ENCODE data around the gene MIA2.

The MIA2 gene

DNA sequence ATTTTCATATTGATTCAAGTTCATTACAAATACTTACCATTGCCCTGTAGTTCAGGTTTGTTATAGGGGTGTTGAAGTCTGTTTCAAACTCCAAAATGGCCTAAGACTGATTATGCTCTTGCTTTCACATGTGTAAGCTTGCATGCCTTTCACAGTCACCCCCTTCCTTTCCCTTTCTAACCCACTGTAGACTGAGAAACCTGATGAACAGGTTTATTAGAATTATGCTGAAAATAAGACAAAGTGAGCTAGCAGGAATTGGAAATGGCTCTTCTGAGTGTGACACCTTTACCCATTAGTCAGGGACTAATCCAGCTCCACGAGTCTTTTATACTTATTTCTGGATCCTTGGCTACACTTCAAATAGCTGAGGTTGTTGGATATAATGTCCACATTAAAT is 159.6 kb downstream of the MIA2 start:
- DNase-seq = no peak

DNA sequence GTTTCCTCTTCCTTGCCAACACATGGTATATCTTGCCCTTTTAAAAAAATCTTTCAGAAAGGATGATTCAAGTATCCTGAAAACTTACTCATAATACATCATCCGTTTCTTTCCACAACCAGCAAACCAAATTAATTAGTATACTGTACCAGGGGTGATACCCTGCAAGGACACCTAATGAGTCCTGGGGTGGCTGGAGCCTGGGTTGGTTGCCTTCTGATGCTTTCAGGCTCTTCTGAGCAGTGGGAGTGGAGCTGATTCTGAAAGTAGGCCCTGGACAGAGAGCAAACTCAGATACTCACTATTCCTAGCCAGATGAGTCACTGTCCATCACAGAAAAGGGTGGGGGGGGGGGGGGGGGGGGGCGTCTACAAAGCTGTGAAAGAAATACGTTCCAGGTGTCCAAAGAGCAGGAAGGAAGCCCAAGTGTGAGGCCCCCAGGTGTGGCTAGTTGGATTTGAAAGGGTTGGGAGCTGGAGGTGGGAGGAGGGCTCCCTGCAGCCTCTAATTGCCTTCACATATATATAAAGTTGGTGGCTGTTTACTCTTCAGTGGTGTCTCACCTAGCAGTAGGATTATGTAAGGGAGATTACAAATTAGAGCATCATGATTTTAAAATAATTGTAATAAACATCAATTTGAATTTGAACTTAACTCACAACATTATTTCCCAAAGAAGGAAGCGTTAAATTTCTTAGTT is 162.0 kb downstream of the MIA2 start:
- DNase-seq = peak; percentile 9

DNA sequence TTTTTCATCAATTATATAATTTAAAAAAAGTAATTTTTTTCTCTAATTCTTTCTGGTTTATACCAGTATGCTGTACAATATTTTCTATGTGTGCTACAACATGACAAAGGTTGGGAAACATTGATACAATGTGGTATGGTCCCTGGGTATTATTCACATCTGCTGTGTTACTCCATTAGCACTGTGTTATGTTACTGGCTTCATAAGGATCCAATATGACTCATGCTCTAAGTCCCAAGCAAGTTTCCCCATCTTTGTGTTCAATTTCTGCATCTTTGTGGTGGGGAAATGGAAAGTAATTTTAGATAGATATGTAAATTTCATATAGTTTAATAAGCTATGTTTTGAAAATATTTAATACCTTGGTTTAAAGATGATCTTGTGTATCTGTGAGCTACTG is 162.7 kb downstream of the MIA2 start:
- no peak for DNase-seq

DNA sequence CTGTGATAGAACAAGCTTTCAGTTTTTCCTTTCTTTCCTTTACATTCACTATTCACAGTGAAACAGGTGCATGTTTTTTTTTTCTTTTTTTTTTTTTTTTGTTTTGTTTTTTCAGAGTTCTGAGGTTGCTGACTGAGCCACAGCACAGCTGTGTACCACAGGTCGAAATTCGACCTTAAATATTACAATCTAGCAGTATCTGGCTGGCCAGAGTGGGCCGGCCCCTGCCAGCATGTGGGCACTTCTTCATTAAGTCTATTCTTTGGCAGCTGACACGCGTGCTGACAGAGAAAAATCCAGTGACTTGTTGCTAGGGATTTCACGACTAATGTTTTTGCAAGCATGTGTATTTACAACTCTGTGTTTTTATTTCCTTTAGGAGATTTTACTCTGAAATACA is 164.7 kb downstream of the MIA2 start:
- no peak for DNase-seq

DNA sequence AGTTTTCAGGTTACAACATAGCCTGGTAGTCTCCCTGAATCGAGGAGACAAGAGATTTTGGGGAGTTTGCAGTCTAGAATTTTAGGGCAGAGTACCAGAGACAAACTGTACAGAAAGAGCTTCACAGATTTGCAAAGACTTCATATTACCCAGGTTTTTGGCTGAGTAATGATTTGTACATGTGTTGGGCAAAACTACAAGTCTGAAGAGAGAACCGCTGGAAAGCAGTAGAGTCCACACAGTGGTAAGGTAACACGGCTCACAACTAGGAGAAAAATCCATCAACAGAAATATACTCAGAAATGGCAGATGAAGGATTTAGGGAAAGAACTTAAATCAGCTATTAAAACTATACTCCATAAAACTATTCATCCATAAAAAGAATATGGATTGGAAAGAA is 172.8 kb downstream of the MIA2 start:
- DNase-seq = no peak

- no peak for DNase-seq
These were observed 182.4 kb downstream of the MIA2 start for GRCh38 chr14:39416072-39416471.

DNA sequence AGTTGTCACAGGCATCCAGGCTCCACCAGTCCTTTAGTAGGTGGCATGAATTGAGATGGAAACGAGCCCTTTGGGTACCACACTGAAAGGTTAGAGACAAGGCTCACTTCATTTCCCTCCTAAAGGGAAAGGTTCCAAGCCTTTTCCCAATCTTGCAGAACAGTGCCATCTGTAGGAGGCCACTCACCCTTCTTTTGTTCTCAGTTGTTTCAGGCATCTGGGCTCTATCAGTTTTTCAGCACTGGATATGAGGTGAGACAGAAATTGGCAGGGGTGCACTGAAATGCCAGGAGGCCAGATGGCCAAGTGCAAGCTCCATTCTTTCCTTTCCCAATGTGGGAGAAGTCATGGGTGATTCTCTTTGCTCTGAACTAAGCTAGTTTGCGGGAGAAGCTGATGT is 183.3 kb downstream of the MIA2 start:
- no peak for DNase-seq

- DNase-seq = no peak
These were observed 185.6 kb downstream of the MIA2 start for GRCh38 chr14:39419272-39419671.

GRCh38 chr14:39422243-39422642 is 188.5 kb downstream of the MIA2 start:
- no peak for DNase-seq

DNA sequence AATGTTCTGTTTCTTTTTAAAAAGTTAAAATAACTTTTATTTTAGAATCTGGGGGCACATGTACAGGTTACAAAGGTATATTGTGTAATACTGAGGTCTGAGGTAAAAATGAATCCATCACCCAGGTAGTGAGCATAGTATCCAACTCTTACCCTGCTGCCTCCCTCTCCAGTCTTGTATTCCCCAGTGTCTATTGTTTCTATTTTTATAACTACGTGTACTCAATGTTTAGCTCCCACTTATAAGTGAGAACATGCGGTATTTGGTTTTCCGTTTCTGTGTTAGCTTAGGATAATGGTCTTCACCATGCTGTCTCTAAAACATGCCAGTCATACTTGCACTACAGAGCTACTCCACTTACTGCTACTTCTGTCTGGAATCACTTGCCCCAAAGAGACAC is 190.1 kb downstream of the MIA2 start:
- no peak for DNase-seq

DNA sequence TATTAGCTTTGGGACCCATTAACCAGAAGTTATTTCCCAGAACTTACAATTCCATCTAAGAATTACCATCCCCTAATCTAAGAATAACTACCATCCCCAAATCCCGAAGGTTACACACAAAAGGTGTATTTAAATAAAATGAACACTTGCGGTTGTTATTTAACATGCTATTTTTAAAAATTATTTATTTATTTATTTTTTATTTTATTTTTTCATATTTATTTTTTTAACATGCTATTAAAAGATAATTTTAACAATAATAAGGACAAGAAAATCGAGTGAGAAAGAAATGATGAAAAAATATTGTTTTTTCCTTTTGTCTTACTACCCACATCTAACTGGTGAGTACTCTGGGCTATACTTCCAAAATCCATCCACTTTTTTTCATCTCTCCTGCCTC is 192.2 kb downstream of the MIA2 start:
- DNase-seq = no peak

DNA sequence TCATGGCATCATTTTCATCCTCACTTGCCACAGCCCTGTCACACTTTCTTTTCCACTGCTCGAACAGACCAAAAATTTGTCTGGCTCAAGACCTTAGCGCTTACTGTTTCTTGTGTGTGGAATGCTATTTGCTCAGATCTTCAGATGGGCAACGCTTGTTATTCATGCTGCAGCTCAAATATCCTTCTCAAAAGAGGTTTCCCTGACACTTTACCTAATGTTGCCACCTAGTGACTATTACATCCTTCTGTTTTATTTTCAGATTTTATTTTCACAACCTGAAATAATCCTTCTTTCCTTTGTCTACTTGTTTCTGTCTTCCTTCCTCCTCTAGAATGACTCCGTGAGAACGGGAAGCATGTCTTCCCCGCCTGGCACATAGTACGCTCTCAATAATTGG is 192.9 kb downstream of the MIA2 start:
- DNase-seq = no peak

DNA sequence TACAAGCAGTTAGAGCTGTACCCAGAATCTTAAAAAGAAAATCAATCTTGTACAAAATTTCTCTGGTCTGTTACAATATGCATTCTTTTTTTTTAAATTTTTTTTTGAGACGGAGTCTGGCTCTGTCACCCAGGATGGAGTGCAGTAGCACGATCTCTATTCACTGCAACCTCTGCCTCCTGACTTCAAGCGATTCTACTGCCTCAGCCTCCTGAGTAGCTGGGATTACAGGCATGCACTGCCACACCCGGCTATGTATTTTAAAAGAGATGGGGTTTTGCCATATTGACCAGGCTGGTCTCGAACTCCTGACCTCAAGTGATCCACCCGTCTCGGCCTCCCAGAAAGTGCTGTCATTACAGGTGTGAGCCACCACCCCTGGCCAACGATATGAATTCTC is 194.4 kb downstream of the MIA2 start:
- DNase-seq = no peak

DNA sequence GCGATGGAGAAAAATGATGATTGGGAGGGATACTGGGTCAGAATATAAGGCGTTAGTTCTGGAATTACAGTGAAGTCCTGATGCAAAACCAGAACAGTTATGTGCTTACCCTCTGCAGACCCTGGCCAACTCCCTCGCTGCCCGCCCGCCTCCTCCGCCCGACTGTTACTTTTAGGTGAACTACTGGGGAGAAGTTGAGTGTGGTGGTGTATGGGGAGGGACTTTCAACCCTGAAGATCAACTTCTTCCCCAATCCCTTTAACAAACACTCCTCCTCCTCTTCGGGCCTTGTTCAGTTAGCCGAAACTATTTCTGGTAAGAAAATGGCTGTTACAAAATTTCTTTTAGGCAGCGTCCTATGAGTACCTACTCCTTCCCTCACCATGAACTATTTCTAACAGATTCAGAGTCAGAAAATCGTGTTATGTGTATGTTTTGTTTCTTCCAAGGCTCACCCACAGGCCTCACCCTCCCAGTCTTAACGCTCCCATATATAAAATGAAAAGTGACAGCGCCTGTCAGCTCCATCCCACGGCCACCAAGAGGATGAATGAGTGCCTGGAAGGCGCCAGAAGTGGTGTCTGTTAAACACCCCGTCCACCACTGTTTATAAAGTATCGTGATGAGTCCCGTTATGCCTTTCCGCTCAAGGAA is 197.2 kb downstream of the MIA2 start:
- DNase-seq = peak; percentile 18

DNA sequence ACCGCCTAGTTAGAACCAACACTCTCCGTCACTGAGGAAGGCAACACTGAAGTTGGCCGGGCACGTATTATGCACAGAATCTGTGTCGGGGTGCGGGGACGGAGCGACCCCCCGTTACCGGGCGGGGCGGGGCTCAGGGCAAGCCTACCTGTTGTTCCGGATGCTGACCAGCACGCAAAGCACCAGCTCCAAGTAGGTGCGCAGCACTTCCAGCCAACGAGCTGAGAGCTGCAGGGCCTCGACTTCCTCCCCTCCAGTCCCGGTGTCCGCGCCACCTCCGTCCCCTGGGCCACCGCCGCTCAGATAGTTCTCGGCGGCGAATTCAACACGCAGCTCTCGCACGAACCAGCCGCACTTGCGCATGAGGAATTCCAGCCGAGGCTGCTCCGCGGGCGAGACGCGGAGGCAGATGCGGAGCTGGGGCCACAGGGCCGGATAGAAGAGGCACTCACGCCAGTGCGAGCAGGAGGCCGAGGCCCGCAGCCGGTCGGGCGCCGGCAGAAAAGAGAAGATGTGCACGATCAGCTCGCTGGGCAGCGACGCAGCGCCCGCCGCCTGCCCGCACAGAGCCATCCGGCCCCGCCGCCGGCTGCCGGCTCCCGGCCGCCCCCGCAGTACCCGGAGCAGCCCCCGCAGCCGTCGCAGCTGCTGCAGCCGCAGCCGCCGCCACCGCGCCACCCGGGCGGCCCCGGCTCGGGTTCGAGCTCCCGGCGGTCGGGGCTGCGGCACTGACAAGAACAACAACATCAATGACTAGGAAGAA is 197.9 kb downstream of the MIA2 start:
- DNase-seq = peak; percentile 61

DNA sequence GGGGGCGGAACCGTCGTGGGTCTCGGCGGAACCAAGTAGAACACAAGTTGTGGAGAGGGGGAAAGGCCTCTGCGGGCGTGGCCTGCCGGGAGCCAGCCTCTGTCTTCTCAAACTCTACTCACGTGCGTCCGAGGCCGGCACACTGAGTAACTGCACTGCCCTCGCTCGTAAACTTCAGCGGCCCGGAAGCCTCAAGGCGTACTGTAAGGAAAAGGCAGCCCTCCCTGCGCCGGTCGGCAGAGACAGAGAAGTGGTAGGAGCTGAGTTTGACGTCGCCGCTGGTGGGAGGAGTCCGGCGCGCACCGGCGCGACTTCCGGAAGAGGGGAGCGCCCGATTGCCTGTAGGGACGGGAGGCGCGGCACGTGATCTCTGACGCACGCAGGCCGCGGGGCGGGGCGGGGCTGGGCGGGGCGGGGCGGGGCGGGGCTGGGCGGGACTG is 198.5 kb downstream of the MIA2 start, which contains the start of gene FBXO33:
Gene FBXO33 (minus strand): TSS at position 255 of the 440 bp plus-strand sequence. CDS start 271 bp downstream, outside the sequence.
- peak; percentile 96 for DNase-seq

DNA sequence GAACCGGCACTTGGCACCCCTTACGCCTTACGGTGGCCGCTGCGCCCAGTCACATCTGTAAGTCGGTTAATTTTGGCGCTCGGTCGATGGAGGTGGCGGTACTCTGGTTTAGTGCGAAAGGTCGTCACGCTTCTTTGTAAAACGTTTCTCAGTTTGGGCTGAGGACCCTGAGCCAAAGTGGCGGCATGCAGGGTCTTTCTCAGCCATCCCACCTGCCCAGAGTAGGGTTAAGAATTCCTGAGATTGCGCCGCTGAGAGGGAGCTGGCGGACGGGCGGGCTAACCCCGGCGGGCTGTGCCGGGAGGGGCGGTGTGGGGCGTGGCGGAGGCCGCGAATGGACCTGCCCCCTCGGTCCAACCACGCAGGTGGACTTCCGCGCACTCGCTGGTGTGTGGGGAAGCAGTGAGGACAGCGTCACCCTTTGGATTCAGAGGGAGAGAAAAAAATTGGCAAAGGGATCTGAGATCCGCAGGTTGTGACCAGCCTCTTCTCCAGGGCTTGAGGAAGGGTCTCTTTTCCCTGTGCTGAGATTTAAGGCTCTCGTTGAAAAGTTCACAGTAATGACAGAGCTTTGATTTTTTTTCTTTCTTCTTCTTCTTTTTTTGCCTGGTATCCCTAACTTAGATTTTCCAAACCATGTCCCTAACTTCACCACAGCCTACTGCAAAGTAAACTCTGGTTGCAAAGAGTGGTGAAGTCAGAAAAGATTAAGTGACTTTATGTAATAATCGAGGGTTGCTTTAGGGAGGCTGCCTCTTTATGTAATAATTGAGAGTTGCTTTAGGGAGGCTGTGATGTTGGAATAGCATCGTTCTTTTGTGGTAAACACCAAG is 199.1 kb downstream of the MIA2 start:
- DNase-seq = peak; percentile 86

DNA sequence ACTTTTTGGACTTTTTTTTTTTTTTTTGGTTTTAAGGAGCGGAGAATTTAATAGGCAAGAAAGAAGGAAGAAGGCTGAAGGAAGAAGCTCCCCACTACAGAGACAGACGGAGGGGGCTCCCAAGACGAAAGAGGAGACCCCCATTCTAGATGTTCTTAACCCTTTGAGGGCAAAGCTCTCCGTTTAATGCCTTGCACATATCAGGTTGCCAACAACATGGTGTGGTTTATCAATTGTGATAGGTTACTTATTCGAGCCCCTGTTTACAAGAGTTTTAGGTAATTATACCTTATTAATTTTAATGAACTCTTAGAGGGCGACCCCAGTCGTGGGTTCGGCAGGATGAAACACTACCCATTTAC is 199.7 kb downstream of the MIA2 start:
- no peak for DNase-seq

- DNase-seq = no peak
These were observed 200.7 kb downstream of the MIA2 start for GRCh38 chr14:39434401-39434800.

DNA sequence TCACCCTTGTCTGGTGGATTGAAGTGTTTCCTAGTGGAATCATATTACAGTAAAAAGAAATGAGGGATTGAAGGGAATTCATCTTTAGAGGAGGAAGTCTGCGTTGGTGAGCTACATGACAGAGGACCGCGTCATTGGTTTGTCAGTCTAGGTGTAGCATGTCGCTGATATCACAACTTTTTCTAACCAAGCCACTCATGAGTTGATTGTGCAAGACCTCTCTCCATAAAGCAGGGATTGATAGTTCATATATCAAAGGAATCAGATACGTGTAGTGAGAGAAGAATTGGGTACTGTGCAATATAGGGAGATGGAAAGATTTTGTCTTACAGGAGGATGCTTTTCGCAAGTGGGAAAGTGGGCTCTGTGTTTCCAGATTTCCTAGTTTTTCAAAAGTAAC is 201.5 kb downstream of the MIA2 start:
- DNase-seq = no peak

Data from stimulated activated CD4-positive, alpha-beta T cell treated with anti-CD3 and anti-CD28 coated beads, Interleukin-15, amount 100 ng/mL, for 24 hours (primary cell).